ENCODE measurements around the gene AASS.

GRCh38 chr7:122038904-122039303 is 105.1 kb downstream of the AASS start:
- TF ChIP-seq CTCF (conservative IDR thresholded peaks at IDR 0.05) (no peak), ZFX (IDR thresholded peaks at IDR 0.05) (no peak)

Data from C4-2B (cell line).